HCT116 (cell line): ENCODE data around the gene TIMD4. TPM values are rescaled to one million over a fixed set of nuclear protein-coding genes. Genes with fewer than 3 reads are reported as not detected.

Experiments
- ATAC-seq: fragments of 200-7000 bp; cut with Tn5 transposase; 2 replicates; pipeline ENCODE4 v1.9.1; 2020; ENCODE audit warnings: mild to moderate bottlenecking, moderate library complexity
- BruUV-seq: library from RNA; stranded (reverse); fragments of 400-500 nt; replicated peaks from 2 replicates; lab custom pipeline; 2021; lab: Mats Ljungman, UMichigan
- CTCF ChIA-PET: fragments of 300-600 bp; sonication (Branson Sonifier 250); formaldehyde crosslinking; loops from one replicate; lab custom pipeline; 2021; ENCODE audit warnings: antibody characterized with exemption; lab: Charles Lee
- POLR2A ChIA-PET: fragments of 300-600, 350-600 bp; sonication (Branson Sonifier 250); formaldehyde crosslinking; loops from one replicate; lab custom pipeline; 2021; ENCODE audit warnings: antibody characterized with exemption; lab: Charles Lee
- RAD21 ChIA-PET, 2 experiments: fragments of 300-600 bp; sonication (Branson Sonifier 250); formaldehyde crosslinking; loops; one replicate each; lab custom pipeline; 2023; ENCODE audit warnings: low total read pairs in 2 of 2; ENCODE audit not compliant: uncharacterized antibody in 2 of 2, unreplicated experiment in 2 of 2, low non-redundant PET in 1 of 2; lab: Charles Lee
- DNase-seq: peaks from one replicate; pipeline ENCODE4 v3.0.0-alpha.2; 2010; ENCODE audit warnings: low read depth, low spot score
- H2AFZ ChIP-seq: fragments of 200-600 bp; shearing (Covaris generic), sonication (generic); 2 replicates; pipeline ENCODE4 v1.6.1; 2017; ENCODE audit warnings: low read depth, mixed run types, mixed read lengths, antibody characterized with exemption, low read length; ENCODE audit not compliant: poor library complexity, severe bottlenecking
- H3K27ac ChIP-seq: 2 replicates; pipeline ENCODE4 v1.5.1; 2012; ENCODE audit warnings: low read depth, low read length
- H3K27me3 ChIP-seq: fragments of 200-600 bp; sonication (generic); 2 replicates; pipeline ENCODE4 v1.6.1; 2016; ENCODE audit warnings: mixed run types, low read length, mixed read lengths; ENCODE audit not compliant: insufficient read depth
- H3K36me3 ChIP-seq, 2 experiments: fragments of 200-500 bp in 1 of 2; fragments of 200-600 bp in 1 of 2; sonication (Bioruptor generic) in 1 of 2; sonication (generic) in 1 of 2; 2 replicates each; pipeline versions ENCODE4 v1.5.1 to v1.6.1; 2014 to 2016; ENCODE audit warnings: low read length in 2 of 2, inconsistent platforms in 1 of 2, mixed read lengths in 1 of 2, mixed run types in 1 of 2; ENCODE audit not compliant: insufficient read depth in 2 of 2, control insufficient read depth in 1 of 2
- H3K4me1 ChIP-seq, 2 experiments: fragments of 200-600 bp in 1 of 2; sonication (generic) in 1 of 2; 2 replicates each; pipeline versions ENCODE4 v1.5.1 to v1.6.1; 2012 to 2017; ENCODE audit warnings: low read length in 2 of 2, inconsistent platforms in 1 of 2, mild to moderate bottlenecking in 1 of 2, mixed read lengths in 1 of 2, mixed run types in 1 of 2, moderate library complexity in 1 of 2; ENCODE audit not compliant: insufficient read depth in 2 of 2, control insufficient read depth in 1 of 2
- H3K4me2 ChIP-seq: fragments of 200-600 bp; sonication (generic); 2 replicates; pipeline ENCODE4 v1.6.1; 2017; ENCODE audit warnings: mixed run types, low read length, mixed read lengths
- H3K4me3 ChIP-seq, 2 experiments: fragments of 200-600 bp in 1 of 2; sonication (generic) in 1 of 2; replicated peaks in 1 of 2; 2 replicates each; pipeline ENCODE4 v1.5.1; 2011 to 2016; ENCODE audit warnings: low read length in 2 of 2, control low read depth in 1 of 2, low read depth in 1 of 2, mild to moderate bottlenecking in 1 of 2, mixed read lengths in 1 of 2, mixed run types in 1 of 2
- H3K79me2 ChIP-seq: fragments of 200-600 bp; sonication (generic); 2 replicates; pipeline ENCODE4 v1.6.1; 2017; ENCODE audit warnings: mild to moderate bottlenecking, mixed run types, low read length, moderate library complexity, mixed read lengths; ENCODE audit not compliant: insufficient read depth
- H3K9ac ChIP-seq: fragments of 200-600 bp; sonication (generic); 2 replicates; pipeline ENCODE4 v1.6.1; 2016; ENCODE audit warnings: low read length, mixed read lengths
- H3K9me2 ChIP-seq: fragments of 200-600 bp; sonication (generic), shearing (Covaris generic); 2 replicates; pipeline ENCODE4 v1.6.1; 2017; ENCODE audit warnings: mixed run types, mild to moderate bottlenecking, moderate library complexity; ENCODE audit not compliant: insufficient read depth
- H3K9me3 ChIP-seq, 2 experiments: fragments of 200-500 bp in 1 of 2; fragments of 200-600 bp in 1 of 2; sonication (Bioruptor generic) in 1 of 2; sonication (generic) in 1 of 2; 2 replicates each; pipeline ENCODE4 v1.6.1; 2014 to 2017; ENCODE audit warnings: low read length in 2 of 2, mixed read lengths in 2 of 2, inconsistent platforms in 1 of 2, low read depth in 1 of 2, mild to moderate bottlenecking in 1 of 2, mixed run types in 1 of 2, moderate library complexity in 1 of 2; ENCODE audit not compliant: control insufficient read depth in 1 of 2, insufficient read depth in 1 of 2
- H4K20me1 ChIP-seq: fragments of 200-600 bp; sonication (generic), shearing (Covaris generic); 2 replicates; pipeline ENCODE4 v1.6.1; 2017; ENCODE audit warnings: mixed run types, mild to moderate bottlenecking, moderate library complexity; ENCODE audit not compliant: insufficient read depth
- CBX3 ChIP-seq: IDR thresholded peaks from 2 replicates; pipeline ENCODE4 v1.6.1; 2012; ENCODE audit warnings: low read depth
- CTCF ChIP-seq, 3 experiments: fragments of 200-600 bp in 1 of 3; sonication (generic) in 1 of 3; IDR thresholded peaks in 2 of 3; conservative IDR thresholded peaks in 1 of 3; 2 replicates each; pipeline ENCODE4 v1.5.1; 2012 to 2017; ENCODE audit warnings: low read depth in 2 of 3, low read length in 2 of 3, antibody characterized with exemption in 1 of 3, borderline replicate concordance in 1 of 3, control low read depth in 1 of 3, mild to moderate bottlenecking in 1 of 3, mixed read lengths in 1 of 3, mixed run types in 1 of 3, moderate library complexity in 1 of 3; ENCODE audit not compliant: insufficient read depth in 1 of 3
- EGR1 ChIP-seq: IDR thresholded peaks from 2 replicates; pipeline ENCODE4 v1.6.1; 2012; ENCODE audit warnings: low read depth
- ELF1 ChIP-seq: IDR thresholded peaks from 2 replicates; pipeline ENCODE4 v1.6.1; 2012; ENCODE audit warnings: low read depth, borderline replicate concordance
- EZH2phosphoT487 ChIP-seq: fragments of 200-600 bp; IDR thresholded peaks from 2 replicates; pipeline ENCODE4 v1.6.1; 2018; ENCODE audit warnings: antibody characterized with exemption, borderline replicate concordance
- FOSL1 ChIP-seq: IDR thresholded peaks from 2 replicates; pipeline ENCODE4 v1.6.1; 2012; ENCODE audit warnings: low read depth
- JUND ChIP-seq: IDR thresholded peaks from 2 replicates; pipeline ENCODE4 v1.6.1; 2012
- POLR2AphosphoS5 ChIP-seq: IDR thresholded peaks from 2 replicates; pipeline ENCODE4 v1.6.1; 2011; ENCODE audit warnings: mild to moderate bottlenecking, low read depth, low read length, moderate library complexity
- RAD21 ChIP-seq: IDR thresholded peaks from 2 replicates; pipeline ENCODE4 v1.6.1; 2012; ENCODE audit warnings: low read depth, mild to moderate bottlenecking
- REST ChIP-seq: IDR thresholded peaks from 2 replicates; pipeline ENCODE4 v1.6.1; 2012; ENCODE audit warnings: low read depth
- SP1 ChIP-seq: IDR thresholded peaks from 2 replicates; pipeline ENCODE4 v1.6.1; 2012; ENCODE audit warnings: low read depth
- SRF ChIP-seq: IDR thresholded peaks from 2 replicates; pipeline ENCODE4 v1.6.1; 2012; ENCODE audit warnings: low read depth
- TCF7L2 ChIP-seq: IDR thresholded peaks from 2 replicates; pipeline ENCODE4 v1.7.0; 2011; ENCODE audit warnings: borderline replicate concordance, inconsistent platforms; ENCODE audit not compliant: insufficient read depth, insufficient read length; ENCODE audit errors: extremely low read depth
- YY1 ChIP-seq: IDR thresholded peaks from 2 replicates; pipeline ENCODE4 v1.6.1; 2011; ENCODE audit warnings: low read length, low read depth, moderate library complexity, mild to moderate bottlenecking; ENCODE audit not compliant: insufficient replicate concordance; ENCODE audit errors: extremely low read depth
- ZFX ChIP-seq: fragments of 450-650 bp; IDR thresholded peaks from 2 replicates; pipeline ENCODE4 v1.6.1; 2017
- ZNF274 ChIP-seq: fragments of 200-500 bp; sonication (Bioruptor generic); IDR thresholded peaks from 2 replicates; pipeline ENCODE4 v1.6.1; 2014; ENCODE audit warnings: mild to moderate bottlenecking, low read depth, low read length, inconsistent platforms
- intact Hi-C: fragments of 100-400 bp; cut with micrococcal nuclease; formaldehyde crosslinking; loops from 2 replicates; pipeline ENCODE4 v1.10.0; 2022
- total RNA-seq: library from RNA; stranded (reverse); gene quantifications from one replicate; pipeline ENCODE4 v1.2.1, GENCODE V29; 2021; ENCODE audit not compliant: unreplicated experiment
- TF ChIP-seq, protein P1 (sequence below): IDR thresholded peaks from 2 replicates; pipeline ENCODE4 v1.6.1; 2012

TIMD4 gene
- total RNA-seq, 1 experiment from 2014 or later: not detected

GRCh38 chr5:156906807-156907206, 56.2 kb downstream of the TIMD4 start:
- H3K9me2 ChIP-seq: no peaks in the 10 kb centered on the region
- ATAC-seq (no peak), DNase-seq (no peak)
- intact Hi-C loops: no loop called here
- H3K27me3 ChIP-seq: peaks cover 20% of the 10 kb centered on the region
- no peak overlapping the region for H3K4me2 ChIP-seq
- no peaks in the 10 kb centered on the region for H3K4me1 ChIP-seq
- no peak overlapping the region for H3K27ac ChIP-seq
- no peaks in the 10 kb centered on the region for H3K9me3 ChIP-seq
- no peaks in the 10 kb centered on the region for H3K36me3 ChIP-seq
- H3K9ac ChIP-seq: no peak overlapping the region
- H4K20me1 ChIP-seq: no peaks in the 10 kb centered on the region
- H2AFZ ChIP-seq: no peak overlapping the region
- ChIA-PET CTCF (no interaction called here), POLR2A (no interaction called here), RAD21 (no interaction called here)
- TF ChIP-seq CBX3 (no peak), ZFX (no peak), TCF7L2 (no peak), FOSL1 (no peak), RAD21 (no peak), REST (no peak), EGR1 (no peak), SP1 (no peak), YY1 (no peak), EZH2phosphoT487 (no peak), POLR2AphosphoS5 (no peak), ELF1 (no peak), ZNF274 (no peak), JUND (no peak), SRF (no peak), CTCF (IDR thresholded peaks at IDR 0.05 in 2 of 3, conservative IDR thresholded peaks at IDR 0.05 in 1 of 3; ENCODE audit: borderline replicate concordance in 1 of 3, insufficient read depth in 1 of 3, low read depth in 2 of 3, low read length in 2 of 3) (no peak)
- TF ChIP-seq, protein P1, sequence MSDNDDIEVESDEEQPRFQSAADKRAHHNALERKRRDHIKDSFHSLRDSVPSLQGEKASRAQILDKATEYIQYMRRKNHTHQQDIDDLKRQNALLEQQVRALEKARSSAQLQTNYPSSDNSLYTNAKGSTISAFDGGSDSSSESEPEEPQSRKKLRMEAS: no peak
- no peaks in the 10 kb centered on the region for H3K79me2 ChIP-seq
- no peak overlapping the region for H3K4me3 ChIP-seq
- no TSS peak for BruUV-seq
